Panc1 (cell line): ENCODE measurements around the gene PLA2G15. TPM values are rescaled to one million over a fixed set of nuclear protein-coding genes. Genes with fewer than 3 reads are reported as not detected.

Experiments
- ATAC-seq: fragments of 200-7000 bp; cut with Tn5 transposase; 2 replicates; pipeline ENCODE4 v1.9.1; 2020; ENCODE audit warnings: mild to moderate bottlenecking, moderate library complexity
- BruUV-seq: library from RNA; stranded (reverse); fragments of 400-500 nt; replicated peaks from 2 replicates; lab custom pipeline; 2021; lab: Mats Ljungman, UMichigan
- CTCF ChIA-PET: fragments of 300-600 bp; sonication (Branson Sonifier 250); formaldehyde crosslinking; loops from one replicate; lab custom pipeline; 2022; ENCODE audit warnings: antibody characterized with exemption; lab: Charles Lee
- POLR2A ChIA-PET: fragments of 300-600 bp; sonication (Branson Sonifier 250); formaldehyde crosslinking; loops from one replicate; lab custom pipeline; 2022; ENCODE audit warnings: antibody characterized with exemption; lab: Charles Lee
- DNase-seq: peaks from one replicate; pipeline ENCODE4 v3.0.0-alpha.2; 2010; ENCODE audit warnings: low read depth, low spot score
- H3K27ac ChIP-seq: 2 replicates; pipeline ENCODE4 v1.5.1; 2011; ENCODE audit warnings: mild to moderate bottlenecking, low read length, inconsistent platforms
- H3K27me3 ChIP-seq: fragments of 200-500 bp; sonication (Bioruptor generic); 2 replicates; pipeline ENCODE4 v1.6.0; 2014; ENCODE audit warnings: low read length, inconsistent platforms; ENCODE audit not compliant: control insufficient read depth, insufficient read depth
- H3K36me3 ChIP-seq: fragments of 200-500 bp; sonication (Bioruptor generic); 2 replicates; pipeline ENCODE4 v1.5.1; 2014; ENCODE audit warnings: inconsistent platforms, mild to moderate bottlenecking, low read length, moderate library complexity; ENCODE audit not compliant: control insufficient read depth, insufficient read depth
- H3K4me1 ChIP-seq: 2 replicates; pipeline ENCODE4 v1.5.1; 2011; ENCODE audit warnings: inconsistent platforms, mild to moderate bottlenecking, low read length, moderate library complexity; ENCODE audit not compliant: control insufficient read depth, insufficient read depth
- H3K4me3 ChIP-seq, 2 experiments: 2 replicates each; pipeline ENCODE4 v1.5.1; 2011 to 2012; ENCODE audit warnings: low read depth in 2 of 2, low read length in 2 of 2, mild to moderate bottlenecking in 2 of 2, inconsistent platforms in 1 of 2, moderate library complexity in 1 of 2
- H3K9me3 ChIP-seq: fragments of 200-500 bp; sonication (Bioruptor generic); 2 replicates; pipeline ENCODE4 v1.5.1; 2014; ENCODE audit warnings: low read depth, mild to moderate bottlenecking, inconsistent platforms, low read length, moderate library complexity; ENCODE audit not compliant: control insufficient read depth, insufficient read depth
- CTCF ChIP-seq: fragments of 450-650 bp; IDR thresholded peaks from 2 replicates; pipeline ENCODE4 v1.5.1; 2017; ENCODE audit warnings: mild to moderate bottlenecking
- POLR2AphosphoS5 ChIP-seq: IDR thresholded peaks from 2 replicates; pipeline ENCODE4 v1.6.1; 2012; ENCODE audit warnings: mild to moderate bottlenecking, low read depth, low read length, moderate library complexity
- SIN3A ChIP-seq: IDR thresholded peaks from 2 replicates; pipeline ENCODE4 v1.6.1; 2012; ENCODE audit warnings: low read depth, mild to moderate bottlenecking, low read length, moderate library complexity, borderline replicate concordance; ENCODE audit not compliant: insufficient read depth
- TCF7L2 ChIP-seq: IDR thresholded peaks from 2 replicates; pipeline ENCODE4 v1.6.1; 2011; ENCODE audit warnings: mild to moderate bottlenecking, low read depth, low read length, inconsistent platforms
- in situ Hi-C: cut with HindIII; loops from 2 replicates; pipeline ENCODE4 v1.10.0; 2016; ENCODE audit warnings: low sequenced_read_pairs, low pct_unique_long_range_greater_than_20kb
- intact Hi-C: fragments of 100-400 bp; cut with micrococcal nuclease; formaldehyde crosslinking; loops from one replicate; pipeline ENCODE4 v1.10.0; 2022; ENCODE audit not compliant: unreplicated experiment
- total RNA-seq: library from RNA; stranded (reverse); gene quantifications from one replicate; pipeline ENCODE4 v1.2.1, GENCODE V29; 2021; ENCODE audit not compliant: unreplicated experiment
- TF ChIP-seq, protein P1 (sequence below), 2 experiments: IDR thresholded peaks; 2 replicates each; pipeline ENCODE4 v1.6.1; 2011 to 2012; ENCODE audit warnings: low read depth in 2 of 2, control low read depth in 1 of 2, low read length in 1 of 2, mild to moderate bottlenecking in 1 of 2, moderate library complexity in 1 of 2; ENCODE audit not compliant: insufficient read depth in 1 of 2

Gene PLA2G15
- total RNA-seq, 1 experiment from 2014 or later: 14.3 TPM

GRCh38 chr16:68306633-68307032, 61.5 kb downstream of the PLA2G15 start:
- Histone ChIP-seq H3K9me3 (no peaks in the 10 kb centered on the region), H3K27me3 (no peaks in the 10 kb centered on the region), H3K27ac (no peak overlapping the region), H3K36me3 (peaks cover 14% of the 10 kb centered on the region), H3K4me1 (peaks cover 6% of the 10 kb centered on the region), H3K4me3 (no peak overlapping the region)
- intact Hi-C loops: no loop called here
- ChIA-PET POLR2A (no interaction called here), CTCF (no interaction called here)
- BruUV-seq: no TSS peak
- DNase-seq (no peak), ATAC-seq (no peak)
- TF ChIP-seq, protein P1, sequence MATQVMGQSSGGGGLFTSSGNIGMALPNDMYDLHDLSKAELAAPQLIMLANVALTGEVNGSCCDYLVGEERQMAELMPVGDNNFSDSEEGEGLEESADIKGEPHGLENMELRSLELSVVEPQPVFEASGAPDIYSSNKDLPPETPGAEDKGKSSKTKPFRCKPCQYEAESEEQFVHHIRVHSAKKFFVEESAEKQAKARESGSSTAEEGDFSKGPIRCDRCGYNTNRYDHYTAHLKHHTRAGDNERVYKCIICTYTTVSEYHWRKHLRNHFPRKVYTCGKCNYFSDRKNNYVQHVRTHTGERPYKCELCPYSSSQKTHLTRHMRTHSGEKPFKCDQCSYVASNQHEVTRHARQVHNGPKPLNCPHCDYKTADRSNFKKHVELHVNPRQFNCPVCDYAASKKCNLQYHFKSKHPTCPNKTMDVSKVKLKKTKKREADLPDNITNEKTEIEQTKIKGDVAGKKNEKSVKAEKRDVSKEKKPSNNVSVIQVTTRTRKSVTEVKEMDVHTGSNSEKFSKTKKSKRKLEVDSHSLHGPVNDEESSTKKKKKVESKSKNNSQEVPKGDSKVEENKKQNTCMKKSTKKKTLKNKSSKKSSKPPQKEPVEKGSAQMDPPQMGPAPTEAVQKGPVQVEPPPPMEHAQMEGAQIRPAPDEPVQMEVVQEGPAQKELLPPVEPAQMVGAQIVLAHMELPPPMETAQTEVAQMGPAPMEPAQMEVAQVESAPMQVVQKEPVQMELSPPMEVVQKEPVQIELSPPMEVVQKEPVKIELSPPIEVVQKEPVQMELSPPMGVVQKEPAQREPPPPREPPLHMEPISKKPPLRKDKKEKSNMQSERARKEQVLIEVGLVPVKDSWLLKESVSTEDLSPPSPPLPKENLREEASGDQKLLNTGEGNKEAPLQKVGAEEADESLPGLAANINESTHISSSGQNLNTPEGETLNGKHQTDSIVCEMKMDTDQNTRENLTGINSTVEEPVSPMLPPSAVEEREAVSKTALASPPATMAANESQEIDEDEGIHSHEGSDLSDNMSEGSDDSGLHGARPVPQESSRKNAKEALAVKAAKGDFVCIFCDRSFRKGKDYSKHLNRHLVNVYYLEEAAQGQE (IDR thresholded peaks at IDR 0.05; ENCODE audit: insufficient read depth in 1 of 2, low read depth in 2 of 2, low read length in 1 of 2): no peak
- no peak for TF ChIP-seq POLR2AphosphoS5
- no peak for TF ChIP-seq SIN3A
- in situ Hi-C loops: no loop called here

GRCh38 chr16:68309799-68310198, 64.6 kb downstream of the PLA2G15 start:
- in situ Hi-C loops: no loop called here
- POLR2A ChIA-PET: no interaction called here
- no peak for ATAC-seq

More at GRCh38 chr16:68309799-68310198, 64.6 kb downstream of the PLA2G15 start:
- peak overlapping the region; percentile 82 for H3K27ac ChIP-seq
- H3K36me3 ChIP-seq: peaks cover 10% of the 10 kb centered on the region
- DNase-seq: no peak
- peak overlapping the region; percentile 85 to 94 for H3K4me3 ChIP-seq
- H3K9me3 ChIP-seq: no peaks in the 10 kb centered on the region
- H3K4me1 ChIP-seq: peaks cover 6% of the 10 kb centered on the region
- intact Hi-C loops: no loop called here
- H3K27me3 ChIP-seq: no peaks in the 10 kb centered on the region
- TSS peak; percentile 77 for BruUV-seq
- TF ChIP-seq, protein P1 (IDR thresholded peaks at IDR 0.05; ENCODE audit: insufficient read depth in 1 of 2, low read depth in 2 of 2, low read length in 1 of 2): no peak
- no peak for TF ChIP-seq TCF7L2
- no peak for TF ChIP-seq CTCF
- TF ChIP-seq SIN3A: no peak
- no peak for TF ChIP-seq POLR2AphosphoS5
- CTCF ChIA-PET: no interaction called here
